Measurements from ENCODE around the gene CPSF4L. TPM values are rescaled to one million over a fixed set of nuclear protein-coding genes. Genes with fewer than 3 reads are reported as not detected.
A peak's percentile ranks its signal among the peaks of the same experiment; 100 is the strongest.
"Not testable (repeated sequence)": the region's sequence is repeated elsewhere in the genome, so short reads cannot be mapped to it uniquely, and the experiment has no call there.

CPSF4L gene
- total RNA-seq (2014; rRNA removed; shearing (Covaris generic)): not detected in 2 replicates

DNA sequence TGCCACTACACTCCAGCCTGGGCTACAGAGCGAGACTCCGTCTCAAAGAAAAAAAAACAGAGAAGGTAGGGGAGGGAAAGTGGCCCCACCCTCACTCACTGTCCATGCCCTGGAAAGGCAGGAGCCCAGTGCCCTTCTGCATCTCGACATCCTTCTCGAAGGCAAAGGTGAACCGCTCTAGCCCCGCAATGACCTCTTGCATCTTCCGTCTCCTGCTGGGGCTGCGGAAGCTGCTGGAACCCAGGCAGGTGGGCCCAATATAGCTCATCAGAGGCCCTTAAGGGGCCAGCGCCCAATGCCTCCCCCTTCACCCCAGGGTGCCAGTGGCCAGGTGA, at the start of gene CPSF4L:
TSS of gene CPSF4L (minus strand) at position 264 of the 335 bp plus-strand sequence. CDS start at position 202, 62 bp downstream.
- DNase-seq (ENCODE audit: low read depth): no peak

GRCh38 chr17:73311428-73311780, 49.7 kb upstream of the CPSF4L start:
- no peak for DNase-seq (ENCODE audit: low read depth)

DNA sequence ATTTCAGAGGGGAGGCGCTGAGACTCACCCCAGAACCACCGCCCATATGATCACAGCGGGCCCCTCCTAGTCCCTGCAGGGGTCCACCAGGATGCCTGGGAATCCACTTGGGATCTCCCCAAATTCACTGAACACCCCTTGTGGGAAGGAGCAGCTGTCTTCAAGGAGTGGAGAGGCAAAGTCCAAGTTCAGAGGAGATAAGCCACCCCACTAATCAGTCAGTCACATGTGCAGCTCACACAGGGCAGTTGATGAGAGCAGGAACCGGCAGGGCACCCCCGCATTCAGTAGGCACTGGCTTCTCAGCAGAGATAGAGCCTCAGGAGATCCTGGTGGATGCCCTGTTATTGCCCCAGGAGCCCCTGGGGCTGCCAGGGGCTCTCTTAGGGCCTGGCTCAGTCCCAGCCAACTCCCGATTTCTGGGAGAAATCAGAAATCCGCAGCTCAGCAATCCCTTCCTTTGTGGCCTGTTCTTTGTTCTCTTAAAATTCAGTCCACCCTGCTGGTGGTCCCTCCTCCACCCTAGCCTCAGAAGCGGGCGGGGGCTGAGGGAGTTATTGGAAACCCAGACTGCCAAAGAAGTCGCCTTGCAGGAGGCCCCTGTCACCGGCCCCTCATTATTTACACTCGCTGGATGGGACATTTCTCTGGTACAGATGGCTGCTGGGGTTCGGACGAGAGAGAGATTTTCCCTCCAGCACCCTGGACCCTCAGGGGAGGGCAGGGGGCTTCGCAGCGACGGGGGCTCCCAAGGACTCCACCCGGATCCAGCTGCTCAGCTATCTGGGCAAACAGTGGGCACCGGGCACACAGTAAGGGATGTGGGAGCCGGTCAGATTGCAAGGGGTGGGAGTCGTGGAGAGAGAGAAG, 48.3 kb upstream of the CPSF4L start:
- no peak for DNase-seq (ENCODE audit: low read depth)

DNA sequence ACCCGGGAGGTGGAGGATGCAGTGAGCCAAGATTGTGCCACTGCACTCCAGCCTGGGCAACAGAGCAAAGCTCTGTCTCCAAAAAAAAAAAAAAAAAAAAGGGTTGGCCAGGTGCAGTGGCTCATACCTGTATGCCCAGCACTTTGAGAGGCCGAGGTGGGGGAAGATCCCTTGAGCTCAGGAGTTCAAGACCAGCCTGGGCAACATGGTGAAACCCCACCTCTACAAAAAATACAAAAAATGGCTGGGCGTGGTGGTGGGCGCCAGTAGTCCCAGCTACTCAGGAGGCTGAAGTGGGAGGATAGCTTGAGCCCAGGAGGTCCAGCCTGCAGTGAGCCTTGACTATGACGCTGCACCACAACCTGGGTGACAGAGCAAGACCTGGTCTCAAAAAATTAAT, 47.3 kb upstream of the CPSF4L start:
- not testable (repeated sequence) for DNase-seq (ENCODE audit: low read depth)

DNA sequence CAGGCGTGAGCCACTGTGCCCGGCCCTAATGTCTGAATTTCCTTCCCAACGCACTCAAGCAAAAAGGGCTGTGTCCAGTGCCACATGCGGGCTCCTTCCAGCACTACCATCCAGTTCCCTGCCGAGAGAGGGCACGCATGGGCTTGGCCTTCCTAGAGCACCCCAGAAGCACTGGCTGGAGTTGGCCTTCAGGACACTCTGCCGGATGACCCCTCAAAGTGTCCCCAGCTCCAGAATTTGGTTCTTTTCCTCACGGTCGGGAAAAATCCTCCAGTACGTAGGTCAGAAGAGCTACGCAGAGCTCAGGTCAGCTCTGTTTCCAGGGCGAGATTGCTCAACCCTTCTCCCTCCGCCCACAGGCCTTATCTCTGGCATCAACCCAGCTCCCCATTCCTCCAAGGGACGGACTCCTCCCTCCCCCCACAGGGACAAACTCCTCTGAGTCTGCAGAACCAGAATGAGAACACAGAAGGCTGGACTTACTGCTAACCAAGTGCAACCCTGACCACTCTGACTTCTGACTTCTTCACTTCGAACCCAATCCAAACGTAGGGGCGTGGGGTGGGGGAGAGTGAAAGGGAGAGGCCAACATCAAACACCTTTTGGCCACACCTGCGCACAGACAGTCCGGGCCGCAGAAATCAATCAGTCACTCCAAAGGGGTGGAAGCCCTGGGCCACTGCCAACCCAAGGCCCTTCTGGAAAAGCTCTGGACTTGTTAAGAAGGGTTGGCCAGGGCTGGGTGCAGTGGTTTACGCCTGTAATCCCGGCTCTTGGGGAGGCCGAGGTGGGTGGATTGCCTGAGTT, 46.5 kb upstream of the CPSF4L start:
- DNase-seq (ENCODE audit: low read depth): peak; percentile 70

GRCh38 chr17:73307130-73307529, 45.5 kb upstream of the CPSF4L start:
- DNase-seq (ENCODE audit: low read depth): no peak

DNA sequence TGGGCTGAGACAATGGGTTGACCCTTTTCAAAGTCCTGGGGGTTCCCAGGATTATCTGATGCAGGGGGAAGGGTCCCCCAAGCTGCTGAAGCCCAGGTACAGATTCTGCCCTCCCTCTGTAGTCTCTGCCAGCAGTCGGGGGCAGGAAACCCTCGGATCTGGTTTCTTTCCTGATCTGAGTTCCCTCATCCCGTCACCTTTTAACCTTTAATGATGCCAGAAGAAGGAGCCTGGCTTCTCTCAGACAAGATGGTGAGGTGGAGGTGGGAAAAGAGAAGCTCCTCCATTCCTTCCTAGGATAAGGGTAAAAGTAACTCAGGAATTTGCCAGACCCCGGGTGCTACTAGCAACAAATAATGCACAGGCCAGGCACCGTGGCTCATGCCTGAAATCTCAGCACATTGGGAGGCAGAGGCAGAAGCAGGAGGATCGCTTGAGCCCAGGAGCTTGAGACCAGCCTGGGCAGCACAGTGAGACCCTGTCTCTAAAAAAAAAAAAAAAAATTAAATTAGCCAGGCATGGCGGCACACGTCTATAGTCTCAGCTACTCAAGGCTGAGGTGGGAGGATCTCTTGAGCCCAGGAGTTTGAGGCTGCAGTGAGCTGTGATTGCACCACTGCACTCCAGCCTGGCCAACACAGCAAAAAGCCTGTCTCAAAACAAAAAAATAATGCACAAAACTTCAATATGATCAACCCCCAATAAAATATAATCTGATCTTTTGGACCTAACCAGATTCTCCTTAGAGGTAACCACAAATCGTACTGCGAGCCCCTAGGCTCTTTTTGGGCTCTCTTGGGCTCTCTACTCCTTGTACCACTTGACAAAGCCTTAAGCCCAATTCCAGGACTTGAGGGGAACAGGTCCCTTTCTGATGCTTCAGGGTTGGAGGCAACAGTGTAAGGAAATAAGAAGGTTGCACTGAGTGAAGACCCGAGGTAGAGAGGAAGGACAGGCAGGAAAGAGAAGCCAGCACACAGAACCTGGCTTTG, 44.5 kb upstream of the CPSF4L start:
- no peak for DNase-seq (ENCODE audit: low read depth)

DNA sequence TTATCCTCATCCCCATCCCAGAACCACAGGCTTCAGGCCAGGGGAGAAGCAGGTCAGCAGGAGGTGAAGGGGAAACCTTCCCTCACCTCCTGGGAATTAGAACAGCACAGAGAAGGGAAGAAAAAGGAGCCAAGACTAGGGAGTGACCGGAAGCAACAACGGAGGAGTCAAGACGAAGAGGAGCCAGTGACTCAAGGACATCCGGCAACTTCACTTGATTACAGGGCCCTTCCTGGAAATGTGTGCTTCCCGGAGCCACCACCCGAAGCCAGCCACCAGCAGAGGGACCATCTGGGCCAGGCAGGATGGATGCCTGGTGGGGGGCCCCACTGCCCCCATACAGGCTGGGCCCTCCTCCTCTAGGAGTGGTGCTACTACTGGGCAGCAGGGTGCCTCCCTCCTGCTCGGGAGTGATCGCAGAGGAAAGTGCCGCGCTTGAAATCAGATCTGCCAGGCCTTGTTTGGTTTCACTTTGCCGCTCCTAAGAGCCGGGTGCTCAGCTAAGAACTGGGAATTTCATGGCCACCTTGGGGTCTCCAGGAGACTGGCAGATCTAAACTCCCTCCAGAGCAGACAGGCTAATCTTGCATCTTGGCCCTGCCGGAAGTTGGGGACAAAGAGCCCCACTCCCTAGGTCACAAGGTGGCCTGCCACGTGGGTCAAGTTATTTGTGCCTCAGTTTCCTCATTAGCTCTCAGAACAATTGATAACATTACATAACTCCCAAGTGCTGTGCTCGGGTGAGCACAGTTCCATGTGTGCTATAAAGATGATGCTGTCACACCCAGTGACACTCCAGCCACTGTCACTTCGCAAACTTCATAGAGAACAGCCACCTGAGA, 43.5 kb upstream of the CPSF4L start:
- peak; percentile 89 for DNase-seq (ENCODE audit: low read depth)

DNA sequence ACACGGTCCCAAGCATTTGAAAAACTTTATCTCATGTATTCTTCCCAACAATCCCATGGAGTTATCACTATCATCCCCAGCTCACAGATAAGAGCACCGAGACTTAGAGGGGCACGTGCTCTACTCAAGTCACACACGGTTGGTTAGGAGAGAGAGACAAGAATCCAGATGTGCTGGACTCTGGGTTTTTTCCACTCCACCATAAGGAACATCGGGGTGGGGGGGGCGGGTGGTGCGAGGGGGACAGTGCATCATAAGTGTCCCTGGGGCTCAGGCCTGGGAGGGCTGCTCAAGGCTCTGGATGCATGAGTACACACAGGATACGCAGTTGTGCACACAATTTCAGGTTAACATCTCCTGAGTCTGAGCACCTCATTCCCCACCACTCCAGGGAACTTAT, 42.8 kb upstream of the CPSF4L start:
- no peak for DNase-seq (ENCODE audit: low read depth)

DNA sequence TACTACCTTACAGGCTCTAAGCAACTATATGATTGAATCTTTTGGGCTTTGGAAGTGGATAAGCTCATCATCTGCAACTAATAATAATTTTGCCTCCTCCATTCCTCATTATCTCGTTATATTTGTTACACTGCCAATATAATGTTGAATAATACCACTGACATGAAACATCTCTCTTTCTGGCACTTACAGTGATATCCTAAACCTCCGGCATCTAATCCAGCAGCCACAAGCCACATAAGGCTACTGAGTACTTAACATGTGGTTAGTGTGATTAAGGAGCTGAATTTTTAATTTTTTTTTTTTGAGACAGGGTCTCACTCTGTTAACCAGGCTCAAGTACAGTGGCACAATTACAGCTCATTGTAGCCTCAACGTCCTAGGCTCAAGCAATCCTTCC, 40.5 kb upstream of the CPSF4L start:
- DNase-seq (ENCODE audit: low read depth): no peak

DNA sequence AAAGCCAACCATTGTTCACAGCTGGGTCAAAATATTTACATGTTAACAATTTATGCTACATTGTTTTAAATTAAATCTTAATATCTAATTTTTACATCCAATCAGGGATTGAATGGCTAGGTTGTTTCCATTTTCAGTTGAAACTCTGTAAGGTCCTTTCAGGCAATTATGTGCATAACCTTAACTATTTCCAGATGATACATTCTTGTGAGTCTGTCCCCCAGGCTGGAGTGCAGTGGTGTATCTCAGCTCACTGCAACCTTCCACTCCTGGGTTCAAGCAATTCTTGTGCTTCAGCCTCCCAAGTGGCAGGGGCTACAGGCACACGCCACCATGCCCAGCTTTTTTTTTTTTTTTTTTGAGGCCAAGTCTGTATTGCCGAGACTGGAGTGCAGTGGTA, 39.7 kb upstream of the CPSF4L start:
- DNase-seq (ENCODE audit: low read depth): no peak

DNA sequence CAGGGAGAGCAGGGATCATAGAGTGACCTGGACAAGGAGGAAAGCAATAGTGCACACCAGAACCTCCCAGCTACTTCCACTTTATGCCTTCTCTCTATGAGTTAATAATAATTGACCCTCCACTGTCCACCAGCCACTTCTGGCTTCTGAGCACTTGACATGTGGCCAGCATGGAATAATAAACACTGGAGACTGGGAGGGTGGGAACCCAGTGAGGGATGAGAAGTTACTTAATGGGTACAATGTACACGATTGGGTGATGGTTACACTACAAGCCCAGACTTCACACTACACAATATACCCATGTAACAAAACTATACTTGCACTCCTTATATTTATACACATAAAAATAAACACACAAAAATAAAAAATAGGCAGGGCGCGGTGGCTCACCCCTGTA, 38.7 kb upstream of the CPSF4L start:
- no peak for DNase-seq (ENCODE audit: low read depth)

DNA sequence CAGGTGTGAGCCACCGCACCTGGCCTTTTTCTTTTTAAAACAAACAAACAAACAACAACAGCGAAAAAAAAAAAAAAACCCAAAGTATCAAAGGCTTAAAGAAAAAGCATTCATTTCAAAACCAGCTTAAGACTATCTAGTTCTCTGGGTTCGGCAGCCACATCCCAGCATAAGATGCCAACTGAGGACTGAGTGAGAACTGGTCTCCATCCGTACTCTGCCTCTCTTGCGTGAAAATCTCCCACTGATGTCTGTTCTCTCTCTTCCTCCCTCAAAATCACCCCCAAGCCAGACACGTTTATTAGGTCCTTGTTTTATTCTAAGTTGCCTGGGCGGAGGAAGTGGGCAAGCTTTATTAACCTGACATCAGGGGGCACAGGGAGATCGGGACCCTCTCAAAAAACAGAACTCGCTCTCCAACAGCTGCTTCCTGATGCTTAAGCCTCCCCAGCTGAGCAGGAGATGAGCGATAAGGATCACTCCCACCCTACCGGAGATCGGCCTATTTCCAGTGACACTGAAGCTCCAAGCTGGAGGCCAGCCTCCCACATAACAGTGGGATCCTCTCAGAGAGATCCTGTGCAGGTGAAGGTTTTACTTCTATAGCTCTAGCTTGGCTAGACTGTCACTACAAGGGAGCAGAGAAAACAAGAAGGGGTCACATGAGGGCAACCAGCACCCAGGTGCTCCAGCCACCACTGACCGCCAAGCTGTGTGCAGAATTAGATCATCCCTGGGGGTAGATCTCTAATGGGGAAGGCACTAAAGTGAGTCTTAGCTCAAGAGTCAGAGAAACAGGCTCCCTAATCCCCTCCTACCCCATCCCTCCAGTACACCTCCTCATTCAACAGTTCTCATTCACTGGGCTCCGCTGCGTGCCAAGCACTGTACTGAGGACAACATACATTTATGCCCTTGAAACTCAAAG, 36.5 kb upstream of the CPSF4L start:
- no peak for DNase-seq (ENCODE audit: low read depth)

DNA sequence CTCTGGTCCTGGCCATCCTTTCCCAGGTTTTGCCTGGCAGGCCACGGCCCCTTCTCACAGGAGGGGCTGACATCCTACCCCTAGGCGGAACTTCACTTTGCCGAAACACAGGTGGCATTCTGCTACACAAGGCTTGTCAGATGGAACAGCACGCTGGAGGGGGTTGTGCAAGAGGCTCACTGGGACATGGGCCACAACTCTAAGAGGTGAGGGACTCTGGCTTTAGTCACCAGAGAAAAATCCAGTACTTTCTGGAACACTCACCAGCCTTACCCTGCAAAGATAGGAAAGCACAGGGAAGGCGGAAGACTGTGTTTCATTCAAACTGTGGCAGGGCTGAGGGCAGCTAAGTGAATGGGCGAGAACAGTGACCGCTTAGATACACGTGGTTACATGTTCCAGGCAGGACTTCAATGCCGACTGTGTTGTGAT, 31.8 kb upstream of the CPSF4L start:
- peak; percentile 77 for DNase-seq (ENCODE audit: low read depth)

DNA sequence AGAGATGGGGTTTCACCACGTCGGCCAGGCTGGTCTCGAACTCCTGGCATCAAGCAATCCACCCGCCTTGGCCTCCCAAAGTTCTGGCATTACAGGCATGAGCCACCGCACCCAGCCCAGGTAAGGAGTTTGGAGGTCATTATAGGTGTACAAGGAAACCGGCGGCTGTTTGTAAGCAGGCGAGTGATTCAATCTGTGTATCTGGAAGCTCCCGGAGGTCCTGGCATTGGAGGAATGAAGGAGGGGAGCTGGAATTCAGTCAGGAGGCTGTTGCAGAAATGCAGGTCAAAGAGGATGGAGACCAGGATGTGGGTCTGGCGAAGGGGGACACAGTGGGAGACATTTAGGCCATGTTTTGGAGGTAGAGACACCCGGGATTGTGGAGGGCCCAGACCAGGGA, 31.4 kb upstream of the CPSF4L start:
- no peak for DNase-seq (ENCODE audit: low read depth)

GRCh38 chr17:73292031-73292531, 30.4 kb upstream of the CPSF4L start:
- peak; percentile 86 for DNase-seq (ENCODE audit: low read depth)

- peak; percentile 96 for DNase-seq (ENCODE audit: low read depth)
Measured at GRCh38 chr17:73291260-73291801, 29.7 kb upstream of the CPSF4L start.

DNA sequence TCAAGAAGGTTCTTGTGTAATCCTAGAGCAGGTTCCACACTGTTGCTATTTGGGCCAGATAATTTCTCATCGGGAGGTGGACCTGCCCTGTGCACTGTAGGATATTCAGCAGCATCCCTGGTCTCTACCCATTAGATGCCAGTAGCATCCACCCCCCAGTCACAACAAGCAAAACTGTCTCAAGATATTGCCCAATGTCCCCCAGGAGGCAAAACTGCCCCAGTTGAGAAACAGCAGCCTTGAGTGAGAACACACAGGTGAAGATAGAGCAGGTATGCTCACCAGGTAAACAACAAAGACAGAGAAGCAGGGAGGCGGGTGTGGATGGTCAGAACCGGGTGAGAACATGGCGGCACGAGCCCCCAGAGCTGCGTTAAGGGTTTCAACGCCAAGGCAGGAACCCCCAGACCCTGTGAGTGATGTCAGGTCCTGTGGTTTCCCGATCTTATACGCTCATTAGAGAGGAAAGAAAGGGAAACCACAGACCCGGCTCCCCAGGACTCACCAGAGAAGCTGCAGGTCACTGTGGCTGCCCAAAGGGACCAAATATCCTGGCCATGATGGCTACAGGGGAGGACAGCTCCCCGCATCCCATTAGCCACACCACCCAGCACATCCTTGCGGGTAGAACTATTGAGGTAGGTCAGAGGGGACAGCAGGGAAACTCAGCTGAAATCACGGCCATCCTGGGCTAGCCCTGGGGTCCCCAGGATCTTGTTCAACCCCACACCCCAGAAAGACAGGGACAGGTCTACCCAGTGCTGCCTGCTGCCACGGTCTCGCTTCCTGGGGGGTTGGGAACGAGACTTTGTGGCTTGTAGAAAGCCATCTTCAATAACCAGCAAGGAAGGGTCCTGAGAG, 28.9 kb upstream of the CPSF4L start:
- DNase-seq (ENCODE audit: low read depth): peak; percentile 49

All from Daoy (cell line).